Measurements from ENCODE around the gene FKBP2.

DNA sequence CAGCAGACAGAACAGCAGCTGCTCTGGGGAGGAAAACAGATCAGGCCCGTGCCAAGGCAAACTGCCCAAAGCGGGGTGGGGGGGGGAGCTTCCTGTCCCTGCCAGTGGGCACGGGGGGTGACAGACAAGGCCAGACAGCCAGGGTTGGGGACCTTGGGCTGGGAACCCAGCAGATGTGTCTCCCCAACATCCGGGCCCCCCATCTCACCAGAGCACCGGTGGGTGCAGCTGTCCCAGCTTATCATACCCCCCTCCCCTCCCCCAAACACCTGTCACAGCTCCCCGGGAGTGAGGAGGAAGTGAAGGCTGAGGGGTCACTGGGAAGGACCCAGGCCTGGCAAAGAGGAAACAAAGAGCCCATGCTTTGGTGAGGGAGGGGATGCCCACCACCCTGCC is 4.5 kb downstream of the FKBP2 start:
- TF ChIP-seq POLR2A (IDR thresholded peaks at IDR 0.05), result no peak
- TF ChIP-seq CTCF (IDR thresholded peaks at IDR 0.05), result no peak
- TF ChIP-seq POLR2AphosphoS5 (IDR thresholded peaks at IDR 0.05), result no peak
- no peak for TF ChIP-seq EP300 (IDR thresholded peaks at IDR 0.05)
